SK-N-MC (cell line): ENCODE measurements around the gene GNA15.

Experiments used
- EZH2 ChIP-seq: fragments of 200-600 bp; sonication (generic); IDR thresholded peaks from one replicate; pipeline ENCODE4 v1.6.1; 2017; ENCODE audit warnings: antibody characterized with exemption
- FOXP2 ChIP-seq: optimal IDR thresholded peaks from 2 replicates; pipeline ENCODE3; 2011; ENCODE audit warnings: mild to moderate bottlenecking, moderate library complexity; ENCODE audit not compliant: insufficient read depth; ENCODE audit errors: extremely low read length, control extremely low read depth
- POLR2AphosphoS5 ChIP-seq: IDR thresholded peaks from 2 replicates; pipeline ENCODE4 v1.6.1; 2012; ENCODE audit warnings: mild to moderate bottlenecking, low read depth, low read length, borderline replicate concordance

- TF ChIP-seq POLR2AphosphoS5 (no peak), EZH2 (no peak), FOXP2 (no peak)
These were observed 17.4 kb upstream of the GNA15 start for GRCh38 chr19:3118232-3119070.
